ENCODE results near the gene HVCN1. TPM values are rescaled to one million over a fixed set of nuclear protein-coding genes. Genes with fewer than 3 reads are reported as not detected.

Gene HVCN1
- total and polyA plus RNA-seq, 2 donors (not counting 1 experiment from before 2014, with no cell fraction given) = 216 to 422 TPM

DNA sequence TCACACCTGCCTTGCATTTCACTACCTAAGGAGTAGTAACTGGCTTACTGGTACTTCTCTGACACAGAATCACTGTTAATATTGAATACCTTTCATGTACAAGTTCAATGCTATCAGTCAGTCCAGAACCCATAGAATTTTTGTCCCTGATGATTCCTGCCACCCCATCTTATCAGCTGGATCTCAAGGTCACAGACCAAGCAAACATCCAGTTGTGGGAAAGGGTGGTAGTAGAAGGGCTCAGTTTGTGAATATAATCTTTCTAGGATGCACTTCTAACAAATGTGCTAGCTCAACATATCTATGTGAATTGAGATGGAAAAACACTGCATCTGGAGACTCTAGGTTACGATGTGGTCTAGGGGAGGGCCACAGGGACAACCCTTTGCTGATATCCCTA, 39.7 kb upstream of the HVCN1 start:
- Mint-ChIP-seq H3K4me3 (no peak overlapping the region), H3K27me3 (no peaks in the 10 kb centered on the region), H3K27ac (peak overlapping the region; percentile 64), H3K4me1 (peaks cover 57% of the 10 kb centered on the region), H3K9me3 (ENCODE audit: insufficient read depth) (no peaks in the 10 kb centered on the region)
- Histone ChIP-seq H3K4me2 (replicated peaks; ENCODE audit: low read depth, low read length, poor library complexity, severe bottlenecking) (no peak overlapping the region), H3K79me2 (ENCODE audit: control insufficient read depth, insufficient read depth, low read length) (peaks cover 91% of the 10 kb centered on the region), H2AFZ (ENCODE audit: insufficient read depth, low read depth, low read length, poor library complexity, severe bottlenecking) (no peak overlapping the region), H3K27me3 (replicated peaks in 1 of 4; ENCODE audit: control extremely low read depth in 1 of 4, control insufficient read depth in 3 of 4, insufficient read depth in 4 of 4, low read length in 3 of 4) (no peaks in the 10 kb centered on the region), H3K36me3 (replicated peaks in 1 of 2; ENCODE audit: control extremely low read depth in 1 of 2, control insufficient read depth in 1 of 2, extremely low read depth in 1 of 2, insufficient read depth in 2 of 2, low read length in 1 of 2) (peaks cover 25 to 81% of the 10 kb centered on the region in 2 experiments), H3K9ac (ENCODE audit: low read length) (no peak overlapping the region), H3K4me3 (ENCODE audit: control extremely low read depth in 1 of 5, extremely low read depth in 1 of 5, insufficient read depth in 1 of 5, low read depth in 2 of 5, low read length in 4 of 5) (no peak overlapping the region), H3K9me3 (ENCODE audit: control extremely low read depth in 1 of 3, control insufficient read depth in 2 of 3, insufficient read depth in 1 of 3, low read length in 2 of 3) (no peaks in the 10 kb centered on the region), H3K27ac (ENCODE audit: low read length in 2 of 2) (peak overlapping the region; percentile 46 to 79), H3K4me1 (ENCODE audit: control insufficient read depth in 2 of 2, insufficient read depth in 2 of 2, low read length in 2 of 2) (peaks cover 34 to 43% of the 10 kb centered on the region in 2 donors), H4K20me1 (ENCODE audit: control insufficient read depth, insufficient read depth, low read length, poor library complexity, severe bottlenecking) (peaks cover 65% of the 10 kb centered on the region)
- ChIA-PET CTCF (no interaction called here), POLR2A (interaction anchor here (0.6 to 0.8 kb wide), 2 partner anchors 12 to 13 kb away, joined by 3 to 5 read pairs; no protein-coding TSS in a partner anchor)
- intact Hi-C loops (cut with micrococcal nuclease) = no loop called here
- TF ChIP-seq, protein P1, sequence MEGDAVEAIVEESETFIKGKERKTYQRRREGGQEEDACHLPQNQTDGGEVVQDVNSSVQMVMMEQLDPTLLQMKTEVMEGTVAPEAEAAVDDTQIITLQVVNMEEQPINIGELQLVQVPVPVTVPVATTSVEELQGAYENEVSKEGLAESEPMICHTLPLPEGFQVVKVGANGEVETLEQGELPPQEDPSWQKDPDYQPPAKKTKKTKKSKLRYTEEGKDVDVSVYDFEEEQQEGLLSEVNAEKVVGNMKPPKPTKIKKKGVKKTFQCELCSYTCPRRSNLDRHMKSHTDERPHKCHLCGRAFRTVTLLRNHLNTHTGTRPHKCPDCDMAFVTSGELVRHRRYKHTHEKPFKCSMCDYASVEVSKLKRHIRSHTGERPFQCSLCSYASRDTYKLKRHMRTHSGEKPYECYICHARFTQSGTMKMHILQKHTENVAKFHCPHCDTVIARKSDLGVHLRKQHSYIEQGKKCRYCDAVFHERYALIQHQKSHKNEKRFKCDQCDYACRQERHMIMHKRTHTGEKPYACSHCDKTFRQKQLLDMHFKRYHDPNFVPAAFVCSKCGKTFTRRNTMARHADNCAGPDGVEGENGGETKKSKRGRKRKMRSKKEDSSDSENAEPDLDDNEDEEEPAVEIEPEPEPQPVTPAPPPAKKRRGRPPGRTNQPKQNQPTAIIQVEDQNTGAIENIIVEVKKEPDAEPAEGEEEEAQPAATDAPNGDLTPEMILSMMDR (IDR thresholded peaks at IDR 0.05) = no peak
- TF ChIP-seq EZH2 (IDR thresholded peaks at IDR 0.05; ENCODE audit: borderline replicate concordance, insufficient read depth, low read depth, low read length, poor library complexity, severe bottlenecking) = no peak
- no CpG with 5 or more reads among the region's 1 CpG for WGBS (ENCODE audit: insufficient coverage)
- no peak for ATAC-seq (ENCODE audit: low read depth)
- DNase-seq = no peak

DNA sequence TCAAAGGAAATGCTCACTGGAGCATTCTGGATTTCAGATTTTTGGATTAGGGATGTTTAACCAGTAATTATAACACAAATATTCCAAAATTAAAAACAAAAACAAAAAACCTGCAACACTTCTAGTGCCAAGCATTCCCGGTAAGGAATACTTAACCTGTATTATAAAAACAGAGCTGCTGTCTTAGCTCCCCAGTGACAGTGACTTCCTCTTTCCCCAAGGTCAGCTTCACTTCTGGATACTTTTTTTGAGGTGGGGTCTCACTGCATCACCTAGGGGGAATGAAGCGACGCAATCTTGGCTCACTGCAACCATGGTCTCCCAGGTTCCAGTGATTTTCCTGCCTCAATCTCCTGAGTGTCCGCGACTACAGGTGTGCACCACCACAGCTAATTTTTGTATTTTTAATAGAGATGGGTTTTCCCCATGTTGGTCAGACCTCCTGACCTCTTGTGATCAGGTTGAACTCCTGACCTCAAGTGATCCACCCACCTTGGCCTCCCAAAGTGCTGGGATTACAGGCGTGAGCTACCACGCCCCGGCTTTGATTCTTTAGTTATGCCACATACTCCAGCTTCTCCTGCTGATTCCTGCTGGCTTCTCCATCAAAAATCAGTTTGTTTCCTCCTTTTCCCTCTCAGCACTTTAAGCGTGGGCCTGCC, 37.9 kb upstream of the HVCN1 start:
- Mint-ChIP-seq H3K27ac (peak overlapping the region; percentile 79), H3K4me1 (peaks cover 41% of the 10 kb centered on the region), H3K9me3 (ENCODE audit: insufficient read depth) (no peaks in the 10 kb centered on the region), H3K27me3 (no peaks in the 10 kb centered on the region), H3K4me3 (peak overlapping the region; percentile 67)
- Histone ChIP-seq H3K36me3 (replicated peaks in 1 of 2; ENCODE audit: control extremely low read depth in 1 of 2, control insufficient read depth in 1 of 2, extremely low read depth in 1 of 2, insufficient read depth in 2 of 2, low read length in 1 of 2) (peaks cover 25 to 89% of the 10 kb centered on the region in 2 experiments), H3K27me3 (replicated peaks in 1 of 4; ENCODE audit: control extremely low read depth in 1 of 4, control insufficient read depth in 3 of 4, insufficient read depth in 4 of 4, low read length in 3 of 4) (no peaks in the 10 kb centered on the region), H3K27ac (ENCODE audit: low read length in 2 of 2) (peak overlapping the region; percentile 39 to 79), H3K4me1 (ENCODE audit: control insufficient read depth in 2 of 2, insufficient read depth in 2 of 2, low read length in 2 of 2) (peaks cover 20 to 34% of the 10 kb centered on the region in 2 donors), H3K9me3 (ENCODE audit: control extremely low read depth in 1 of 3, control insufficient read depth in 2 of 3, insufficient read depth in 1 of 3, low read length in 2 of 3) (no peaks in the 10 kb centered on the region), H2AFZ (ENCODE audit: insufficient read depth, low read depth, low read length, poor library complexity, severe bottlenecking) (no peak overlapping the region), H3K4me3 (ENCODE audit: control extremely low read depth in 1 of 5, extremely low read depth in 1 of 5, insufficient read depth in 1 of 5, low read depth in 2 of 5, low read length in 4 of 5) (no peak overlapping the region), H3K9ac (ENCODE audit: low read length) (no peak overlapping the region), H3K4me2 (replicated peaks; ENCODE audit: low read depth, low read length, poor library complexity, severe bottlenecking) (peak overlapping the region; percentile 31), H3K79me2 (ENCODE audit: control insufficient read depth, insufficient read depth, low read length) (peaks cover 76% of the 10 kb centered on the region), H4K20me1 (ENCODE audit: control insufficient read depth, insufficient read depth, low read length, poor library complexity, severe bottlenecking) (peaks cover 56% of the 10 kb centered on the region)
- whole genome bisulfite sequencing (ENCODE audit: insufficient coverage) = 78% methylated on average over 4 of the region's 9 CpGs
- POLR2A ChIA-PET = interaction anchor here (0.8 kb wide), 1 partner anchor 15 kb away, joined by 5 read pairs; no protein-coding TSS in a partner anchor
- no peak for TF ChIP-seq EZH2 (IDR thresholded peaks at IDR 0.05; ENCODE audit: borderline replicate concordance, insufficient read depth, low read depth, low read length, poor library complexity, severe bottlenecking)
- TF ChIP-seq, protein P1 (IDR thresholded peaks at IDR 0.05) = no peak
- no peak for DNase-seq
- CTCF ChIA-PET = interaction anchor here (1.0 to 1.7 kb wide), 3 partner anchors 9 to 296 kb away, joined by 3 to 8 read pairs (median 5); no protein-coding TSS in a partner anchor
- peak; percentile 18 for ATAC-seq (ENCODE audit: low read depth)
- intact Hi-C loops (cut with micrococcal nuclease) = no loop called here
